Activated T-helper 1 cell treated with anti-CD3 and anti-CD28 coated beads, Interleukin-2, amount 50 U/mL, for 16 hours (primary cell): Measurements from ENCODE around the gene PPP1R13B.
A peak's percentile ranks its signal among the peaks of the same experiment; 100 is the strongest.

ENCODE experiments used
- DNase-seq, 2 donors: peaks; one replicate each; pipeline ENCODE4 v3.0.0-alpha.2; 2020; ENCODE audit warnings: low read depth in 1 of 2, low spot score in 1 of 2

Gene PPP1R13B

DNA sequence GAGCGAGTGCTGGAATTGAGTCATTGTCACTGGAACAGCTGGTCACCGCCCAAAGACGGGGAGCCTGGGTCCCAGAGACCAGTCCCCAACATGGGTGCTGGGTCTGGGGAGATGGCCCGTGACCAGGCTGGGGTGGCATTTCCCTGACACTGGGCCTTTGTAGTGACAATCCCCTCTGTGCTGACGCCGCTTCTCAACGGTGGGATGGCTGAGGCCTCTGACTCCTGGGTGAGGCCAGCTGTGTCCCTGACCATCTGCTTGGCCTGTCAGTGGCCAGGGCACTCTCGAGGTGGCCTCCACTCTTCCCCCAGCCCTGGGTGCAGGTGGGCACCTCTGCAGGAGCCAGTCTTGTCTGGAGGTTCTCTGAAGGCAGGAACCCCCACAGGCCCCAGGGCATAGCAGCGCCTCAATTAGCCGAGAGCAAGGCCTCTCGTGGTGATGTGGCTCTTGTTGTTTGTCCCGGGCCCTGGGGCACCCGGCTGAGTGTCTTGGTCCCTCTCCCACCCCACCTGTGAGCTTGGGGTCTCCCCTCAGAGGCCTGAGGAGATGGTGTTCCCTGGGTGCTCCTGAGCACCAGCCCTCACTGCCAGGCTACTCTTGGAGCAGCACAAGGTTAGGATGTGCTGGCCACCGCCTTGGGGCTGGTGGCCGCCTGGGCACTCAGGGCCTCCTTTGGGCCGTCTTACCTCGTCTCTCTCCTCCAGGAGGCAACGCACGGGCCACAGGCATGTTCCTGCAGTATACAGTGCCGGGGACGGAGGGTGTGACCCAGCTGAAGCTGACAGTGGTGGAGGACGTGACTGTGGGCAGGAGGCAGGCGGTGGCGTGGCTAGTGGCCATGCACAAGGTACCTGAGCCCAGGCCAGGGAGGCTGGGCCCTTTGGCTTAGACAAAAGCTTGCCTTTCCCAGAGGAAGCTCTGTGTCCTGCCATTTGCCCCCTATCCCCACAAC lies 115.2 kb downstream of the PPP1R13B start:
- no peak for DNase-seq

DNA sequence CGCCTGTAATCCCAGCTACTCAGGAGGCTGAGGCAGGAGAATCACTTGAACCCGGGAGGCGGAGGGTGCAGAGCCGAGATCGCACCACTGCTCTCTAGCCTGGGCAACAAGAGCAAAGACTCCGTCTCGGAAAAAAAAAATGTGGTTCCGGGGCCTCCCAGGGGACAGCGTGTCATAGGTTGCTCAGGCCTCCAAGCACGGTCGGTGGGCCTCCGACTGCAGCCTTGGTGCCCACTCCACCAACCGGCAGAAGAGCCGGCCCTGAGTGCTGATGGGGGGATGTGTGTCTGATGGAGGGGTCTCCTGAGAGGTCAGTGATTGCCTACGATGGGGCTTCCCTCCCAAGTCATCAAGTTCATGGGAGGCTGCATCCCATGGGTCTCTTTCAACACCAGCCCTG lies 115.9 kb downstream of the PPP1R13B start:
- DNase-seq: no peak

DNA sequence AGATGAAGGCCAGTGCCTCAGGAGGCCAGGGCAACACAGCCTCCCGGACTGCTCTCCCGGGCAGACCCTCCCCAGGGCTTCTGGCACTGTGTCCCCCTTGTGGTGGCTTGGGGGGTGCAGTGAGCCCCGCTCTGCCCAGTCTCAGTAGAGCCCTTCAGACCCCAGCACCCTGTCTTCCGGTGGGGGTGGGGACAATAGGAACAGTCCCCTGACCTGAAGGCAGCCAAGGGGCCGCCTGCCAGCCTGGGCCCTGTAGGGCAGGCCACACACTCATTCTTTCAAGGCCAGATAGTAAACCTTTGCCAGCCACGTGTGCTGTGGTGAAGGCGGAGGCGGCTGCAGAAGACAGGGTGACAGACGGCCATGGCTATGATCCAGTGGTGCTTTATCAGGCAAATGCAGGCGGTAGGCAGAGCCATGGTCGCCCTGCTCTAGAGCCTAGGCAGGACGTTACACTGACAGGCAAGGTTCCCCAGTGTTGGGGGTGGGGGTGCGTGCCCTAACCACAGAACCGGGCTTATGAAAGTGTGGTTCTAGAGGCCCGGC lies 116.8 kb downstream of the PPP1R13B start:
- DNase-seq: no peak

DNA sequence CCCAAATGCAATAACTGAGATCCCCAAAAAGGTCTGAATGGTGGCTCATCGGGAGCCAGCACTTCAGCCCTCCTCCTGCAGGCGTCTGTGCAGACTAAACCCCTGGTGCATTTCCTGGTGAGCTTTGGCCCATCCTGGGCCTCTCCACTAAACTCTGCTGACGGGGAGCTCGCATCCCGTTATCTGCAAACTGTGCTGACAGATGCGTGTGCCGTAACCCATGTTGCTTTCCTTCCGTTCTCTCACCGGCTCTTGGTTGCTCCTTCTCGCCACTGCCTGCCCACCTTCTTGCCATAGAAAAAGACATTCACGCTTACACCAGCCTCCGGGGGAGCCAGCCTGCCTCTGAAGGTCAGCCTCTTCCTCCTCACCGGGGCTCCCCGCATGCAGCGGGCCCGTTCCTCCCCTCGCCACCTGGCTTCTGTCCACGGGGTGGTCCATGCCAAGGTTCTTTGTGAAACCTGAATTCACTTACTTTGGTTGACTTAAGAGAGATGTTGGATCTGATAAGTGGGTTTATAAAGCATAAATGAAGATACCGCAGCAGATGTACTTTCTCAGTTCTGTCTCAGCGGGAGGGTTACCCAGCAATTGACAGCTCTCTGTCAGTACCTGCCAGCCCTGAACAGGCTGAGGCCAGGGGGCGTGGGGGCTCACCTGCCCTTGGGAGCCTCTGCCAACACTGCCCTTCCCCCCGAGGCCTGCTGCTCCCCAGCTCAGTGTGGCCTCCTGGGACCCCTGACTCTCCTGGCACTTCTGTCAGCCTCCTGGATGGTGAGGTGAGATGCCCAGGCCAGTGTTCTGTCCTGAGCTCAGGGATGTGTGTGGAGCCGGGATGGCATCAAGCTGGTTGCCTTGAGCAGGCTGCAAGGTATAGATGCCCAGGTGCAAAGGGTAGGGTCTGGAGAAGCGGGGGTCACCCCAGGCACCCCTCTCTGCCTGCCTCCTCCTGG lies 117.6 kb downstream of the PPP1R13B start:
- DNase-seq: no peak

DNA sequence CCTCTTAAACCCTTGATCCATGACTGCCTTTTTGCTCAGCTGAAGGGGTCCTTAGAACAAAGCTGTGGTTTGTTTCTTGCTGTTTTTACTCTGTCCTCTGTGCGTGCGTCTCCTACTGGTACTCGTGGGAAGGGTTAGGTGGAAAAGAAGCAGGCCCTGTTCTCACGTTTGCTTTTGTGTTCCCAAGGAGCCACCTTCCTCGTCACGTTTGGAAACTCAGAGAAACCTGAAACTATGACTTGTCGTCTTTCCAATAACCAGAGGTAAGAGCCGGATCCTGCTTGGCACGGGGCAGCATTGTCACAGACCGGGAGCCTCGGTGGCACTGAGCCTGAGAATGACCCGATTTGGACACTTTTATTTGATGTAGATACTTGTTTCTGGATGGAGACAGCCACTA lies 118.7 kb downstream of the PPP1R13B start:
- no peak for DNase-seq

DNA sequence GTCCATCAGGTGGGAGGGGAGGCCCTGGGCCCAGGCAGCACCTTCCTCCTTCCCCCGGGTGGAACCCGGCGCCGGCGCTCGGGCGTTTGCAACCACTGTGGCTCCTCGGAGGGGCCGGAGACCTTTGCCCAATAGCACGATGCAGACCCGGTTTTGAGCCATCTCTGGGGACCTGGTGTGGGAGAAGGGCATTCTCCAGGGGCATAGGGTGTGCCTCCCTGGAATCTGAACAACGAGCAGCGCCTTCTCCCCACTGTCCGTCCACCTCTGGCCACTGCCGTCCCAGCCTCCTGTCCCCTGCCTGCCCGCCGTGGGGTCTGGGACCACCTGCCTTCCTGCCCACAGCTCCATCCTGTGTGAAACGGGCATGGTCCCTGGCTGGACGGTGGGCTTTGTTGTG lies 119.2 kb downstream of the PPP1R13B start:
- DNase-seq: no peak

DNA sequence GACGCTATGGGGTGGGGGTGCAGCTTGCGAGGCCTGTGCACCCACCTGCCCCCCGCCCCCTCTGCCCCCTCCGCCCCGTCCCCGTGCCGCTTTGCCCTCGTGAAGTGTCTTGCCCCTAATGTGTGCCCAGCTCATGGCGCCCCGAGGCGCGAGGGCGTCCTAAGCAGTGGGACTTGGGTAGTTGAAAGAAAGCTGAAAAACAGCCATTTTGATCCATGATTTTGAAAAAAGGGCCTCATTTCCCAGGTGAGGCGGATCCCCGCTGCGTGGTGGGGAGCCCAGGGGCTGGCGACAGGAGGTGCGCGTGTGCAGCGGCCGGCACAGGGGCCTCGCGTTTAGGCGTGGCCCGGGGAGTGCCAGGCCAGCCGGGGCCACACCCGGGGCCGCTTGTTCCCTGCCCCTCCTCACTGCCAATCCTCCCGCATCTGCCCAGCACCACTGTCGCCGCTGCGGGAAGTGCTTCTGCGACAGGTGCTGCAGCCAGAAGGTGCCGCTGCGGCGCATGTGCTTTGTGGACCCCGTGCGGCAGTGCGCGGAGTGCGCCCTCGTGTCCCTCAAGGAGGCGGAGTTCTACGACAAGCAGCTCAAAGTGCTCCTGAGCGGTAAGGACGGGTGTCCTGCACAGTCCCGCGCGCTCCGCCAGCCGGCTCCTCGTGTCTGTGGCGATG lies 119.9 kb downstream of the PPP1R13B start:
- no peak for DNase-seq

DNA sequence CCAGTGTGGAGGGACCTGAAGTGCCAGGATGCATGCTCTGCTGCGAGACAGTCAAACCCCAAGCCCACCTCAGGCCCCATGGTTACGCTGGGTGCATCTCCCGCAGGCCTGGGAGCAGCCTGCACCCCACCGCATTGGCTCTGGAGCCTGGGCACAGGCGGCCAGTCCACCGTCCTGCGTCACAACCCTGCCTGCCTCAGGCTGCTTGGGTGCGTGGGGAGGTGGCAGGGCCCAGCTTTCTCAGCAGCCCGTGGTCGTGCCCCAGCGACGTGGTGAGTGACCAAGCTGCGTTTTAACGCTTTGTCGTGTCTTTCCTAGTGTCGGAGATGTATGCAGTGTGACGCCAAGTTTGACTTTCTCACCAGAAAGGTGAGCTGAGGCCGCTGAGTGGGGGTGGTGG lies 120.9 kb downstream of the PPP1R13B start:
- no peak for DNase-seq

DNA sequence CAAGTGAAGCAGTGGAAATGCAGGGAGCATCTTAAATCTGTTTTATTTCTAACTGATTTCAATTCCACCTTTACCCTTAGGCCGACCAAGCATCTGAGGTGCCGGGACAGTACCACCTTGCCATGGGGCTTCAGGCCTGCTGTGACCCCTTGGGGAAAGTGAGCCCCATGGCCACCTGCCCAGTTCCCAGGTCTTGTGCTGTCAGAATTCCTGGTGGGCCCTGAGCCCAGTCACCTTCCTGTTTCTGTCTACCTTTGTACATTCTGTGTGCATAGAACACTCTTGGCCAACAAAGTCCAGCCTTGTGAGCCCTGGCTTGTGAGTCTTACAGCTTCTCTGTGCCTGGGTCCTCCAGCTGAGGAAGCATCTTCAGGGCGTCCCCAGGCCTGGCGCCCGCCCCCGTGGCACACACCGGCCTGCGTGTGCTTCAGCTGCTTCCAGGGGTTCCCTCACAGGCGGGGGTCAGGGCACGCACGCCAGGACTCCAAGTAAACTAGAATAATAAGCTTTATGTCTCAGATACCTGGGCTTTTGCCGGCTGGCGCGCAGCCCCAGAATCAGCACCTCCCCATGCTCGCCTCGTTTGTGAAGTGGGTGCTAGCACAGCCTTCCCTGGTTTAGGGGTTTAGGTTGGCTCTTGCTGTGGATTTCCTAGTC lies 121.5 kb downstream of the PPP1R13B start:
- DNase-seq: no peak

DNA sequence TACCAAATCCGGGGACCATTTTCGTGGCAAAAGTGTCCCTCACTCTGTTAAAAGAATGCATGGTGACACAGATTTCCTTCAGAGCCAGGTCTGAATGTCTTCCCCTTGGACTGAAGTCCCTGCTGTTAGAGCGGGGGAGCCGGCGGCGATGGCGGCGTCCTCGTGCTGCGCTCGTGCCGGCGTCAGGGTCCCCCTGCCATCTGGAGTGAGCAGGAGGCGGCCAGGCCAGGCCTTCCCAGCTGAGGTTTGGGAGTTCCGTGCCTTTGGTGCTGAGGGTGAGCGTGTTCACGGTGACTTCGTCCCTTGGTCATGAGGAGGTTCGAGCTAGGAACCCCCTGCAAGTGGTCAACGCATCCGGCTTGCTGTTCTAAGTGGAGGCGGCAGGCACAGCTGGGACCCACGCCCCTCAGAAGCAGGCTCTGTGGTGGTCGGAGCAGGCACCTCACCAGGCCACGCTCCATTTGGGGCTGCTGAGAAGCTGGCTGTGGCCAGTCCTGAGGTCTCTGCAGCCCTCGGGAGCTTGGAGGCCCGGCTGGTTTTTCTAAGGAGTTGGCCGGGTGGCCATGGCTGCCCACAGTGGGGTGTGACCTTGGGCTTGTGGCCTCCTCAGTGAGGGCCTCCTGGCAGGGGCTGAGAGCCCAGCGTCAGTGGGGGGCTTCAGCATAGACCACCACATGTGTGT lies 122.2 kb downstream of the PPP1R13B start:
- DNase-seq: no peak

DNA sequence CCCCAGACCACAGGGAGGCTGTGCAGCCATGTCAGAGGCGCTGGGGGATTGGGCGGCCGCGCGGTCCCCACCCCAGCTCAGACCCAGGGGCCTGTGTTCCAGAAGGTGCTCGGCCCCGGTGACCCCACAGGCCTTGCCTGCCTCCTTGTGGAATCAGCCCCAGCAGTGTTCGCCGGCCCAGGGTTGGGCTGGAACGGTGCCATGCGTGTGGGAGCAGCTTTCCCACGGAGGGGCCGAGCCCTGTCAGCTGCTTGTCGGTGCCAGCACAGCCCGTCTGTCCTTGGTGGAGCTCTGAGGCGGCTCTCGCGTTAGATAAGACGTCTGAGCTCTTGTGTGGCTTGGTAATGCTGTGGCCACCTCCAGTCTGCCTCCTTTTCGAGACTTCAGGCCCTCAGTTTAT lies 123.3 kb downstream of the PPP1R13B start:
- DNase-seq: no peak

DNA sequence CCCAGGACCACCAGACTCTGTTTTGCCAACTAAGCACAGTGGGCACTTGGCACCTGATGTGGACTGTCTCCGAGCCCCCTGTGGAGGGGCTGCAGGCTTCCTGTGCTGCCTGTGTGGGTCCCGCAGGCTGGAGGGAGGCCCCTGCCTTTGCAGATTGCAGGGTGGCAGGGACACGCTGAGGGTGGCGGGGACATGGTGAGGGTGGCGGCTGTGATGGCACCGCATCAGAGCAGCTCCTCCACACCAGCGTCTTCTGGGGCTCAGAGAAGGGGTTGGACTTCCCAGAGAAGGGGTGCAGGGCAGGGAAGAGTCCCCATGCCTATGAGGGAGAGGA lies 123.7 kb downstream of the PPP1R13B start:
- DNase-seq: no peak

DNA sequence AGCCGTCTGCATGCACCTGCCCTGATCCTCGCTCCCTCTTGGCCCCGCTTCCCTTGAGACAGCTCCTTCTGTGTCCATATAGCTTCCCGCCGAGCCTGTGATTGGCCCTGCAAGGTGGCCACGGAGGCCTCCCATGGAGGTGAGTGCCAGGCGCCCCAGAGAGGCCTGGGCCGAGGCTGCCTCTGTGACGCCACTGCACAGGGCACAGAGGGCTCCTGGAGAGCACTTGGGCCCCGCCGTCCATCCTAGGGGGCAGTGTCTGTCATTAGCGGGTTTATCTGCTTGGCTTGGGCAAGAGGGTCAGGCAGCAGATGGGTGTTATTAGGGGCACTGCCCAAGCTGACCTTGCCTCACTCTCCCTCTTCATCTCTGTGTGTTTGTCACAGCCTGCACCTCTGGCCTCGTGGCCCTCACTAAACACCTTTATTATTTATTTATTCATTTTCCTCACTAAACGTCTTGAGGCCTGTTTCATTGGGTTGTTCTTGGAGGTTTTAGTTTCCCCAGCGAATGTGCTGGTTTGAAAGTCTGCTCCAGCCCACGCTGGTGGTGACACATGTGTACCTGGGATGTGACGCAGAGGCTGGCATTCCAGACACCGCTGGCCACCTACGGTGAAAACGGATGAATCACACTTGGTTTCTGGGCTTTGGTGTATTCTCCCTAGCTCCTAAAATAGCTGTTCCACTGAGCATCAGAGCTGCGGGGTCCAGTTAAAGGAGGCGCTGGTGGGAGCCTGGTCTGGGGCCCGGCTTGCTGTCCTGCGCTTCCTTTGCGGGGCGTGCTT lies 125.8 kb downstream of the PPP1R13B start:
- DNase-seq: no peak

DNA sequence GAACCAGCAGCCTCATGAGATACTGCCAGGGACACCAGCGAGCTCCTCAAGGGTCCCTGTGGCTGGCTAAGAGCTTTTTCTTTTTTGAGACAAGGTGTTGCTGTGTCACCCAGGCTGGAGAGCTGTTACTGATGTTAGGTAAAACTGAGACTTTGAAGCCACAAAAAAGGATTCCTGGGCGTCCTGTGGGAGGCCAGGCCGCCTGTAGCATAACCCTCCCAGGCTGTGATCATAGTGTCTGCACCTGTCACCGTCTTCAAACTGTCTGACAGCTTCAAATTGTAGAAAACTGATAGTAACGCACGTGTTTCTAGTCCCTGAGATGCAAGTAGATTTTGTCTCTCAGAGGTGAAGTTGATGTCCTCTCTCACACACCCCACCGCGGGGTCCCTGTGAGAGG lies 127.6 kb downstream of the PPP1R13B start:
- no peak for DNase-seq

DNA sequence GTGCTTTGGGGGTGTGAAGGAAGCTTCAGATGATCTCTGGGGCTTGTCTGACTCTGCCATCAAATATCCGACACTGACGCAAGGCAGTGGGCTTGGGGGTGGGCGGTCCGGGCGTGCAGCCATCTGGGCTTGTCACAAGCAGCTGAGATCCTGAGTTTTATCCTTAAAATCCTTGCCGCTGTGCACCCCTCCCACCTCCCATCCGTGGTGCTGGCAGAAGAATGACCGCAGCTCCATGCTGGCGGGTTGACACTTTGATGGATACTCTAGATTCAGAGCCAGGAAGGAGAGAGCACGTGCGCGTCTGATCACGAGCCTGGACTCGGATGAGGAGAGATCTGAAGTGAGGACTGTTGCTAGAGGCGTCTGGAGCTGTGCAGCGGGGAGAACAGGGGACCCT lies 128.8 kb downstream of the PPP1R13B start:
- DNase-seq: no peak

DNA sequence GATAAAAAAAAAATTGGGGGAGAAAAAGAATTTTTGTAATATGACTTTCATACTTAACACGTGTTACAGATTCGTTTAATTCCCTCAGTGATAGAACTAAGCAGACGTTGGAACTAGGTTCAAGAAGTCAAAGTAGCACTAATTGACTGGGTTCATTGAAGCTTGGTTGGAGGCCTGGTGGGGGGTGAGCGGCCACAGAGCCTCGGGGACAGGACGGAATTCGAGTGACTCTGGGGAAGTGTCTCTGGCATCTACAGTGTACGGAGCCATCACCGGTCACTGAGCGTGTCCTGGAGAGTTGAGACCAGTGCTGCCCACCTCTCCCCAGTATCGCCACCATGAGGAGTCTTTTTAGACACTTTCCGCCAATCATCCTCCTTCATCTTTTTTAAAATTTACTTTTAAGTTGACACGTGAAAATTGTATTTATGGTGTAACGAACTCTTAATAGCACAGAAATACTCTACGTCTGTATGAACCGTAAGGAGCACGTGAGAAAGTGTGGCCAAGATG lies 130.4 kb downstream of the PPP1R13B start:
- DNase-seq: no peak

DNA sequence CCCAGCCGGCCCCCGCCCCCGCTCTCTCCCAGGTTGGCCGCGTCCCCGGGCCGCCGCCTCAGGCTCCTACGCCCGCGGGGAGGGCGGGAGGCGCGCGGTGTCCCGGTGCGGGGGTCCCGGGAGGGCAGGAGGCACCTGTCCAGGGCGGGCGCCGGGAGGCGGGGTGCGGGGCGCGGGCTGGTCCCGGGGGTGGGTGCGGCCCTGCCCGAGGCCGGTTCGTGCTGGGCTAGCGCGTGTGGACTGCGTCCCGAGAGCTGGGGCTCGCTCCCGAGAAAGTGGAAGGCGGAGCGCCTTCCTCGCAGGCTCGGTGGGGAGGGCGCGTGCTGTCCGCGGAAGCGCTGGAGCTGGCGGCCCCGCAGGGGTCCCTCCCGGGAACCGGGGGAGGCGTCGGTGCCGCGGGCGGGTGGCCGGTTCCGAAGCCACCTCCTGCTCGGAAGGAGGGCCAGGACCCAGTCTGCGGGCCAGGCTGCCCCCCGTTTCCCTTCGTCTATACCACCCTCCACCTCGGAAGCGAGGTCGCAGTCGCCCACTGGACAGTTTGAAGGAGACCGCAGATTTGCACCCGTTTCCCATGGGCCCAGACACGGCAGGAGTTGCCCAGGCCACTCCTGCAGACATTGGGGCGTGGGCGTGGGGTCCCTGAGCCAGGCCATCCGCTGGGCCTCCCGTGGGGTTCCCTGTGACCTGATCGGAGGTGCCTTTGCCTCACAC lies 131.1 kb downstream of the PPP1R13B start:
- DNase-seq: peak in 1 of 2 donors; percentile 14
